ENCODE results near the gene NOL8. TPM values are rescaled to one million over a fixed set of nuclear protein-coding genes. Genes with fewer than 3 reads are reported as not detected.

Gene NOL8
- total RNA-seq, 1 experiment from 2014 or later, result 48.4 TPM

DNA sequence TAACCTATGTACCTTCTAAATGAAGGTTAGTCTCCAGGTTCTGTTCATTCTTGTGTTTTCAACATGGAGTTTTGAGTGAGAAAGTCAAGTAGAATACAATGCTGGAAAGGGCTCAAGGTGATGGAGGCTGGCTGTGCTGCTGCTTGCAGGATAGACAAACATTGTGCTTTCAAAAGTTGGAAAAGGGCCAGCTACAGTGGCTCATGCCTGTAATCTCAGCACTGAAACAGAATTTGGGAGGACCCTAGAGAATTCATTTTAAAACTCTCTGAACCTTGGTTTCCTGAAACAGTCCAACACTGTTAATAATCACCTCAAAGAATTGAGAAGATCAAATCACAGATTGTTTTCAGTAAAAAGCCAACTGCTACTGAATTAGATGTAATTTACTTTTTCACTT, 16.3 kb downstream of the NOL8 start:
- no peak overlapping the region for H2BK5ac ChIP-seq (ENCODE audit: insufficient read length, low read length)
- H2BK20ac ChIP-seq (ENCODE audit: low read depth, low read length, poor library complexity, severe bottlenecking), result no peak overlapping the region
- H3K27me3 ChIP-seq (ENCODE audit: insufficient read depth, low read length), result no peaks in the 10 kb centered on the region
- no peak overlapping the region for H3K4me3 Mint-ChIP-seq
- H2BK120ac ChIP-seq (ENCODE audit: low read depth, low read length, poor library complexity, severe bottlenecking), result no peak overlapping the region
- no peaks in the 10 kb centered on the region for H3K27me3 Mint-ChIP-seq (ENCODE audit: low read depth)
- DNase-seq, result no peak
- no peak overlapping the region for H3K4ac ChIP-seq (ENCODE audit: low read depth, low read length)
- no peak overlapping the region for H4K91ac ChIP-seq (ENCODE audit: insufficient read length, low read depth, low read length)
- no peaks in the 10 kb centered on the region for H3K23me2 ChIP-seq (ENCODE audit: insufficient read length, low read depth, low read length, poor library complexity, severe bottlenecking)
- H4K5ac ChIP-seq (ENCODE audit: insufficient read length, low read depth, low read length), result no peak overlapping the region
- H3K4me1 ChIP-seq (ENCODE audit: insufficient read depth, low read length), result no peaks in the 10 kb centered on the region
- H3K18ac ChIP-seq (ENCODE audit: insufficient read length, low read depth, low read length), result no peak overlapping the region
- no peak overlapping the region for H3T11ph ChIP-seq (ENCODE audit: low read length)
- no peak overlapping the region for H3K27ac Mint-ChIP-seq
- H3K79me1 ChIP-seq (ENCODE audit: insufficient read depth, low read depth, low read length, poor library complexity, severe bottlenecking), result peaks cover 4% of the 10 kb centered on the region
- H3K23ac ChIP-seq (ENCODE audit: insufficient read length, low read depth, low read length), result no peak overlapping the region
- H4K8ac ChIP-seq (replicated peaks; ENCODE audit: insufficient read length, low read depth, low read length), result no peak overlapping the region
- H3K14ac ChIP-seq (ENCODE audit: insufficient read depth, low read length), result no peak overlapping the region
- no peak overlapping the region for H3K56ac ChIP-seq (ENCODE audit: insufficient read length, low read depth, low read length)
- no peaks in the 10 kb centered on the region for H3K4me1 Mint-ChIP-seq
- H3K9me3 Mint-ChIP-seq, result no peaks in the 10 kb centered on the region
- H3K9me3 ChIP-seq (ENCODE audit: control insufficient read depth, low read depth, low read length), result no peaks in the 10 kb centered on the region
- H2AFZ ChIP-seq (ENCODE audit: low read length), result no peak overlapping the region
- TF ChIP-seq, protein P1, sequence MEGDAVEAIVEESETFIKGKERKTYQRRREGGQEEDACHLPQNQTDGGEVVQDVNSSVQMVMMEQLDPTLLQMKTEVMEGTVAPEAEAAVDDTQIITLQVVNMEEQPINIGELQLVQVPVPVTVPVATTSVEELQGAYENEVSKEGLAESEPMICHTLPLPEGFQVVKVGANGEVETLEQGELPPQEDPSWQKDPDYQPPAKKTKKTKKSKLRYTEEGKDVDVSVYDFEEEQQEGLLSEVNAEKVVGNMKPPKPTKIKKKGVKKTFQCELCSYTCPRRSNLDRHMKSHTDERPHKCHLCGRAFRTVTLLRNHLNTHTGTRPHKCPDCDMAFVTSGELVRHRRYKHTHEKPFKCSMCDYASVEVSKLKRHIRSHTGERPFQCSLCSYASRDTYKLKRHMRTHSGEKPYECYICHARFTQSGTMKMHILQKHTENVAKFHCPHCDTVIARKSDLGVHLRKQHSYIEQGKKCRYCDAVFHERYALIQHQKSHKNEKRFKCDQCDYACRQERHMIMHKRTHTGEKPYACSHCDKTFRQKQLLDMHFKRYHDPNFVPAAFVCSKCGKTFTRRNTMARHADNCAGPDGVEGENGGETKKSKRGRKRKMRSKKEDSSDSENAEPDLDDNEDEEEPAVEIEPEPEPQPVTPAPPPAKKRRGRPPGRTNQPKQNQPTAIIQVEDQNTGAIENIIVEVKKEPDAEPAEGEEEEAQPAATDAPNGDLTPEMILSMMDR (conservative IDR thresholded peaks at IDR 0.05), result no peak
- H3K79me2 ChIP-seq (ENCODE audit: insufficient read depth, low read length), result no peaks in the 10 kb centered on the region
- no peak overlapping the region for H3K4me2 ChIP-seq (ENCODE audit: insufficient read depth, insufficient read length, low read length)
- no peak overlapping the region for H2BK12ac ChIP-seq (ENCODE audit: insufficient read length, low read depth, low read length)
- peaks cover 28 to 88% (median 75%) of the 10 kb centered on the region in 3 experiments; a peak in 5 of 7 replicates for H3K36me3 Mint-ChIP-seq (ENCODE audit: insufficient read depth in 1 of 3, low read depth in 3 of 3)
- H2AK5ac ChIP-seq (ENCODE audit: insufficient read length, low read length), result no peak overlapping the region
- H3K9ac ChIP-seq (ENCODE audit: extremely low read depth, insufficient read length, low read length), result no peak overlapping the region
- no peaks in the 10 kb centered on the region for H4K20me1 ChIP-seq (ENCODE audit: control insufficient read depth, insufficient read depth, insufficient read length)
- H2BK15ac ChIP-seq (ENCODE audit: low read depth, low read length), result no peak overlapping the region
- H3K27ac ChIP-seq (ENCODE audit: insufficient read length, low read depth, low read length), result no peak overlapping the region

Data from H9 (cell line).